Upper lobe of right lung (tissue), 1 donor: ENCODE results near the gene FKBP2. TPM values are rescaled to one million over a fixed set of nuclear protein-coding genes. Genes with fewer than 3 reads are reported as not detected.

Source experiments
- ATAC-seq: fragments of 200-7000 bp; cut with Tn5 transposase; one replicate; pipeline ENCODE4 v1.9.1; 2020; ENCODE audit warnings: mild to moderate bottlenecking, moderate library complexity
- DNase-seq: peaks from one replicate; pipeline ENCODE4 v3.0.0-alpha.2; 2020
- H3K27ac ChIP-seq: fragments of 200-600 bp; one replicate; pipeline ENCODE4 v1.8.0; 2022
- H3K27me3 ChIP-seq: fragments of 200-600 bp; one replicate; pipeline ENCODE4 v1.8.0; 2022; ENCODE audit warnings: mild to moderate bottlenecking
- H3K36me3 ChIP-seq: fragments of 200-600 bp; one replicate; pipeline ENCODE4 v1.8.0; 2022
- H3K4me1 ChIP-seq: fragments of 200-600 bp; one replicate; pipeline ENCODE4 v1.8.0; 2022
- H3K4me3 ChIP-seq: fragments of 200-600 bp; one replicate; pipeline ENCODE4 v1.8.0; 2022; ENCODE audit warnings: mild to moderate bottlenecking
- H3K9me3 ChIP-seq: fragments of 200-600 bp; one replicate; pipeline ENCODE4 v1.8.0; 2022
- CTCF ChIP-seq: fragments of 200-600 bp; IDR thresholded peaks from one replicate; pipeline ENCODE4 v1.8.0; 2022; ENCODE audit warnings: antibody characterized with exemption
- intact Hi-C: fragments of 100-400 bp; cut with DNase I; formaldehyde crosslinking; loops from one replicate; pipeline ENCODE4 v1.11.0; 2022
- total RNA-seq: library from RNA; stranded (reverse); fragmentation: NEBNext Ultra II Directional; extraction: Animal tissue kit (Norgen Biotek cat#: 25700); gene quantifications from one replicate; pipeline ENCODE4 v1.2.1, GENCODE V29; 2021
- donor health status: DM: no; HTN: yes; CAD: no; lungs with severe emphysema.

Gene FKBP2
- total RNA-seq, 1 donor from 2014 or later: 53.9 TPM

GRCh38 chr11:64290352-64291261, 49.7 kb downstream of the FKBP2 start:
- H3K4me1 ChIP-seq: peaks cover 8% of the 10 kb centered on the region
- H3K27me3 ChIP-seq: peaks cover 44% of the 10 kb centered on the region
- no peak for TF ChIP-seq CTCF
- H3K4me3 ChIP-seq: no peak overlapping the region
- no peaks in the 10 kb centered on the region for H3K9me3 ChIP-seq
- H3K36me3 ChIP-seq: no peaks in the 10 kb centered on the region
- ATAC-seq (no peak), DNase-seq (no peak)
- H3K27ac ChIP-seq: no peak overlapping the region
- intact Hi-C loops: no loop called here

GRCh38 chr11:64291262-64291751, 50.4 kb downstream of the FKBP2 start, which contains the start of gene KCNK4:
TSS of gene KCNK4 (plus strand) at chr11:64291302. CDS start at chr11:64293019, 1,717 bp downstream.
- H3K4me3 ChIP-seq: peak within 1 kb of the TSS; percentile 36
- ATAC-seq: no peak
- intact Hi-C loops: no loop called here
- H3K36me3 ChIP-seq: no peaks in the 10 kb centered on the region
- no peaks in the 10 kb centered on the region for H3K9me3 ChIP-seq
- TF ChIP-seq CTCF: no peak
- H3K27me3 ChIP-seq: peaks cover 45% of the 10 kb centered on the region
- H3K27ac ChIP-seq: no peak within 1 kb of the TSS
- peaks cover 4% of the 10 kb centered on the region for H3K4me1 ChIP-seq
- no peak for DNase-seq

- peaks cover 51% of the 10 kb centered on the region for H3K27me3 ChIP-seq
- no peaks in the 10 kb centered on the region for H3K4me1 ChIP-seq
- DNase-seq (no peak), ATAC-seq (peak; percentile 2)
- H3K4me3 ChIP-seq: peak overlapping the region; percentile 36
- intact Hi-C loops: no loop called here
- no peak for TF ChIP-seq CTCF
- H3K36me3 ChIP-seq: no peaks in the 10 kb centered on the region
- H3K27ac ChIP-seq: no peak overlapping the region
- H3K9me3 ChIP-seq: no peaks in the 10 kb centered on the region
Observed at GRCh38 chr11:64291752-64292459, 51.0 kb downstream of the FKBP2 start.

- no peaks in the 10 kb centered on the region for H3K9me3 ChIP-seq
- H3K36me3 ChIP-seq: no peaks in the 10 kb centered on the region
- no peak overlapping the region for H3K27ac ChIP-seq
- DNase-seq (no peak), ATAC-seq (peak; percentile 3)
- no peak for TF ChIP-seq CTCF
- no peaks in the 10 kb centered on the region for H3K4me1 ChIP-seq
- H3K27me3 ChIP-seq: peaks cover 59% of the 10 kb centered on the region
- intact Hi-C loops: no loop called here
- peak overlapping the region; percentile 36 for H3K4me3 ChIP-seq
Observed at GRCh38 chr11:64292460-64293254, 51.8 kb downstream of the FKBP2 start.

Other genes starting within 250 kb of the FKBP2 start
- gene FLRT1, start 205.2 kb upstream of the FKBP2 start, total RNA-seq: not detected
- 15.8 TPM for gene MACROD1, start 75.0 kb upstream of the FKBP2 start, total RNA-seq
- gene STIP1, start 54.9 kb upstream of the FKBP2 start, total RNA-seq: 110 TPM
- gene FERMT3, start 34.4 kb upstream of the FKBP2 start, total RNA-seq: 73.1 TPM
- gene TRPT1, start 14.9 kb upstream of the FKBP2 start, total RNA-seq: 22.4 TPM
- 47.8 TPM for gene NUDT22, start 14.8 kb upstream of the FKBP2 start, total RNA-seq
- gene DNAJC4, start 10.5 kb upstream of the FKBP2 start, total RNA-seq: 36.4 TPM
- 172 TPM for gene VEGFB, start 6.5 kb upstream of the FKBP2 start, total RNA-seq
- gene PPP1R14B, start 5.8 kb downstream of the FKBP2 start, total RNA-seq: 76.5 TPM
- gene PLCB3, start 10.4 kb downstream of the FKBP2 start, total RNA-seq: 32.4 TPM
- 58.9 TPM for gene BAD, start 43.6 kb downstream of the FKBP2 start, total RNA-seq
- gene GPR137, start 44.8 kb downstream of the FKBP2 start, total RNA-seq: 38.6 TPM
- not detected for gene KCNK4, start 50.2 kb downstream of the FKBP2 start, total RNA-seq
- not detected for gene CATSPERZ, start 59.3 kb downstream of the FKBP2 start, total RNA-seq
- gene ESRRA, start 64.4 kb downstream of the FKBP2 start, total RNA-seq: 51.9 TPM
- 168 TPM for gene TRMT112, start 76.5 kb downstream of the FKBP2 start, total RNA-seq
- 176 TPM for gene PRDX5, start 77.0 kb downstream of the FKBP2 start, total RNA-seq
- 20.7 TPM for gene CCDC88B, start 99.1 kb downstream of the FKBP2 start, total RNA-seq
- 42.4 TPM for gene RPS6KA4, start 118.1 kb downstream of the FKBP2 start, total RNA-seq